Liver (tissue), 9 donors: ENCODE measurements around the gene TNFRSF8. TPM values are rescaled to one million over a fixed set of nuclear protein-coding genes. Genes with fewer than 3 reads are reported as not detected.

Experiments used
- DNase-seq: peaks from one replicate; pipeline ENCODE4 v3.0.0-alpha.2; 2017; ENCODE audit warnings: low spot score
- H3K27ac ChIP-seq, 2 donors: one replicate each; pipeline ENCODE4 v1.7.0; 2013; ENCODE audit warnings: inconsistent platforms in 2 of 2, low read length in 2 of 2, control low read depth in 1 of 2, low read depth in 1 of 2, mild to moderate bottlenecking in 1 of 2
- H3K27me3 ChIP-seq, 4 donors: one replicate each; pipeline versions ENCODE4 v1.6.1 to v1.7.0; 2013; ENCODE audit warnings: low read length in 3 of 4, inconsistent platforms in 1 of 4, mild to moderate bottlenecking in 1 of 4, moderate library complexity in 1 of 4; ENCODE audit not compliant: control insufficient read depth in 4 of 4, insufficient read depth in 4 of 4
- H3K36me3 ChIP-seq, 4 donors: one replicate each; pipeline versions ENCODE4 v1.6.1 to v1.7.0; 2013; ENCODE audit warnings: low read length in 3 of 4, mild to moderate bottlenecking in 3 of 4, low read depth in 1 of 4, moderate library complexity in 1 of 4; ENCODE audit not compliant: control insufficient read depth in 4 of 4, insufficient read depth in 3 of 4
- H3K4me1 ChIP-seq, 4 donors: one replicate each; pipeline versions ENCODE4 v1.6.1 to v1.7.0; 2013; ENCODE audit warnings: low read length in 3 of 4, mild to moderate bottlenecking in 3 of 4, moderate library complexity in 1 of 4; ENCODE audit not compliant: control insufficient read depth in 4 of 4, insufficient read depth in 4 of 4
- H3K4me3 ChIP-seq, 3 donors: one replicate each; pipeline versions ENCODE4 v1.6.1 to v1.7.0; 2013; ENCODE audit warnings: low read length in 3 of 3, control low read depth in 1 of 3, low read depth in 1 of 3, mild to moderate bottlenecking in 1 of 3
- H3K9ac ChIP-seq, 2 donors: one replicate each; pipeline ENCODE4 v1.7.0; 2013; ENCODE audit warnings: low read length in 2 of 2, mild to moderate bottlenecking in 2 of 2, moderate library complexity in 2 of 2, control low read depth in 1 of 2, low read depth in 1 of 2
- H3K9me3 ChIP-seq, 4 donors: one replicate each; pipeline versions ENCODE4 v1.6.1 to v1.7.0; 2013; ENCODE audit warnings: low read length in 3 of 4; ENCODE audit not compliant: control insufficient read depth in 4 of 4
- EGR1 ChIP-seq, 2 donors: IDR thresholded peaks; 2 replicates each; pipeline ENCODE4 v1.6.1; 2016 to 2018; ENCODE audit warnings: antibody characterized with exemption in 2 of 2, low read depth in 2 of 2
- FOXA1 ChIP-seq: IDR thresholded peaks from 2 replicates; pipeline ENCODE4 v1.6.1; 2016; ENCODE audit warnings: antibody characterized with exemption
- FOXA2 ChIP-seq: IDR thresholded peaks from 2 replicates; pipeline ENCODE4 v1.6.1; 2016; ENCODE audit warnings: antibody characterized with exemption
- GABPA ChIP-seq, 2 donors: IDR thresholded peaks in 1 of 2; conservative IDR thresholded peaks in 1 of 2; 2 replicates each; pipeline ENCODE4 v1.6.1; 2016; ENCODE audit warnings: antibody characterized with exemption in 2 of 2, mild to moderate bottlenecking in 1 of 2, moderate library complexity in 1 of 2
- HNF4A ChIP-seq, 2 donors: conservative IDR thresholded peaks; 2 replicates each; pipeline ENCODE4 v1.6.1; 2016; ENCODE audit warnings: antibody characterized with exemption in 2 of 2, mild to moderate bottlenecking in 2 of 2
- HNF4G ChIP-seq: IDR thresholded peaks from 2 replicates; pipeline ENCODE4 v1.6.1; 2016; ENCODE audit warnings: antibody characterized with exemption
- JUND ChIP-seq, 2 donors: IDR thresholded peaks; 2 replicates each; pipeline ENCODE4 v1.6.1; 2016; ENCODE audit warnings: antibody characterized with exemption in 2 of 2
- MAX ChIP-seq: IDR thresholded peaks from 2 replicates; pipeline ENCODE4 v1.6.1; 2016; ENCODE audit warnings: antibody characterized with exemption
- NR2F2 ChIP-seq: IDR thresholded peaks from 2 replicates; pipeline ENCODE4 v1.6.1; 2016; ENCODE audit warnings: antibody characterized with exemption
- RAD21 ChIP-seq, 2 donors: IDR thresholded peaks; 2 replicates each; pipeline ENCODE4 v1.6.1; 2016; ENCODE audit warnings: antibody characterized with exemption in 2 of 2, mild to moderate bottlenecking in 2 of 2
- RXRA ChIP-seq, 2 donors: IDR thresholded peaks; 2 replicates each; pipeline ENCODE4 v1.6.1; 2017 to 2018; ENCODE audit warnings: antibody characterized with exemption in 2 of 2, mild to moderate bottlenecking in 1 of 2
- SP1 ChIP-seq: IDR thresholded peaks from 2 replicates; pipeline ENCODE4 v1.6.1; 2018; ENCODE audit warnings: antibody characterized with exemption, mild to moderate bottlenecking
- YY1 ChIP-seq: IDR thresholded peaks from 2 replicates; pipeline ENCODE4 v1.6.1; 2016; ENCODE audit warnings: antibody characterized with exemption, mild to moderate bottlenecking
- WGBS: extraction: QIAGEN DNeasy Blood & Tissue Kit; methylation state at CpG from one replicate; pipeline ENCODE4 v1.1.7; 2013; 5-methylcytosine and 5-hydroxymethylcytosine counted together
- polyA plus RNA-seq, 2 donors: library from polyadenylated mRNA; stranded (reverse) in 1 of 2; unstranded in 1 of 2; fragments of 200-250 nt in 1 of 2; fragments of >200 nt in 1 of 2; fragmentation: Nextera tagmentation in 1 of 2; extraction: Ambion mirVana in 1 of 2; gene quantifications; one replicate each; pipeline versions ENCODE4 v1.2.1 to v1.2.3, GENCODE V29; 2013 to 2015
- total RNA-seq, 2 donors: library from RNA; depleted of rRNA; stranded (reverse); fragments of >200 nt; gene quantifications; one replicate each; pipeline ENCODE4 v1.2.3, GENCODE V29; 2014
- TF ChIP-seq, protein P1 (sequence below): fragments of 150-350 bp; IDR thresholded peaks from 2 replicates; pipeline ENCODE4 v1.5.1; 2017; ENCODE audit warnings: improper control_type of control experiment, low read depth, low read length; ENCODE audit not compliant: missing input control
- TF ChIP-seq, protein P2 (sequence below): IDR thresholded peaks from 2 replicates; pipeline ENCODE4 v1.6.1; 2016; ENCODE audit warnings: antibody characterized with exemption
- TF ChIP-seq, protein P3 (sequence below): IDR thresholded peaks from 2 replicates; pipeline ENCODE4 v1.6.1; 2016; ENCODE audit warnings: antibody characterized with exemption, mild to moderate bottlenecking
- donor health status: healthy.
- donor health status: healthy.
- donor health status: healthy.
- donor health status: healthy.
- donor health status: healthy.

The TNFRSF8 gene
- total and polyA plus RNA-seq, 4 donors = 0.08 to 0.19 (median 0.12) TPM

- H3K36me3 ChIP-seq = no peaks in the 10 kb centered on the region
- peaks cover 14 to 75% (median 37%) of the 10 kb centered on the region in 4 donors for H3K4me1 ChIP-seq
- H3K27me3 ChIP-seq = no peaks in the 10 kb centered on the region
- no peak overlapping the region for H3K4me3 ChIP-seq
- WGBS = 80% methylated on average over 24 of the region's 24 CpGs
- DNase-seq = no peak
- peak overlapping the region; percentile 64 to 87 for H3K27ac ChIP-seq
- H3K9me3 ChIP-seq = no peaks in the 10 kb centered on the region
- peak overlapping the region in 1 of 2 donors; percentile 29 for H3K9ac ChIP-seq
- TF ChIP-seq MAX (no peak), HNF4A (conservative IDR thresholded peaks at IDR 0.05) (peak in 1 of 2 donors; percentile 34), NR2F2 (no peak), FOXA1 (no peak), RXRA (IDR thresholded peaks at IDR 0.05) (no peak), SP1 (peak; percentile 26)
Observed at GRCh38 chr1:12177156-12177998, 114.3 kb downstream of the TNFRSF8 start.

GRCh38 chr1:12177999-12178441 is 114.9 kb downstream of the TNFRSF8 start:
- WGBS = 35% methylated on average over 14 of the region's 14 CpGs
- H3K9me3 ChIP-seq = no peaks in the 10 kb centered on the region
- peak overlapping the region; percentile 64 to 87 for H3K27ac ChIP-seq
- peak overlapping the region in 1 of 2 donors; percentile 29 for H3K9ac ChIP-seq
- peaks cover 14 to 68% (median 33%) of the 10 kb centered on the region in 4 donors for H3K4me1 ChIP-seq
- TF ChIP-seq FOXA1 (no peak), EGR1 (IDR thresholded peaks at IDR 0.05; ENCODE audit: low read depth in 2 of 2) (no peak), RXRA (IDR thresholded peaks at IDR 0.05) (peak in 1 of 2 donors; percentile 38), SP1 (peak; percentile 19), HNF4A (conservative IDR thresholded peaks at IDR 0.05) (peak in 1 of 2 donors; percentile 3), HNF4G (no peak), JUND (IDR thresholded peaks at IDR 0.05) (no peak)
- H3K27me3 ChIP-seq = no peaks in the 10 kb centered on the region
- no peak for DNase-seq
- H3K36me3 ChIP-seq = no peaks in the 10 kb centered on the region
- H3K4me3 ChIP-seq = no peak overlapping the region

DNA sequence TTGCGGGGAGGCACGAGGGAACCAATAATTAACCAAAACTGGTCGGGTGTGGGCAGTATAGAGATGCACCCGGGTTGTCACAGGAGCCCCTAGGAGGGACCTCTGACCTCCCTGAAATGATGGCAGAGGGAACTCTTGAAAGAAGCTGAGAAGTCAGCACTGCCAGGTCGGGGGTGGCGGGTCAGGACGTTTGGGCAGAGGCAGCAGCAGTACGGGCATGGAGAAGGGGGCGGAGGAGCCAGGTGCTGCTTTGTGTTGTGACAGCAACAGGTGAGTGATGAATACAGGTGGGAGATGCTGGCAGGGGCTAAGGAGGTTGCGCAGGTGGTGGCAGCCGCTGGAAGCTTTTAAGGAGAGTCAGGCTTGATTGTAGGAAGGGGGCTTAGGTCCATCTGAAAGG is 115.4 kb downstream of the TNFRSF8 start:
- no peak for DNase-seq
- H3K27ac ChIP-seq = peak overlapping the region; percentile 64 to 87
- H3K36me3 ChIP-seq = no peaks in the 10 kb centered on the region
- H3K9me3 ChIP-seq = no peaks in the 10 kb centered on the region
- no peaks in the 10 kb centered on the region for H3K27me3 ChIP-seq
- peaks cover 14 to 64% (median 31%) of the 10 kb centered on the region in 4 donors for H3K4me1 ChIP-seq
- H3K9ac ChIP-seq = no peak overlapping the region
- WGBS = 49% methylated on average over 11 of the region's 11 CpGs
- TF ChIP-seq FOXA2 (no peak), HNF4G (no peak), JUND (IDR thresholded peaks at IDR 0.05) (no peak), RXRA (IDR thresholded peaks at IDR 0.05) (no peak), GABPA (IDR thresholded peaks at IDR 0.05 in 1 of 2, conservative IDR thresholded peaks at IDR 0.05 in 1 of 2) (no peak), NR2F2 (no peak), MAX (no peak), SP1 (no peak), YY1 (no peak), HNF4A (conservative IDR thresholded peaks at IDR 0.05) (no peak), EGR1 (IDR thresholded peaks at IDR 0.05; ENCODE audit: low read depth in 2 of 2) (no peak), RAD21 (IDR thresholded peaks at IDR 0.05) (no peak)
- TF ChIP-seq, protein P1, sequence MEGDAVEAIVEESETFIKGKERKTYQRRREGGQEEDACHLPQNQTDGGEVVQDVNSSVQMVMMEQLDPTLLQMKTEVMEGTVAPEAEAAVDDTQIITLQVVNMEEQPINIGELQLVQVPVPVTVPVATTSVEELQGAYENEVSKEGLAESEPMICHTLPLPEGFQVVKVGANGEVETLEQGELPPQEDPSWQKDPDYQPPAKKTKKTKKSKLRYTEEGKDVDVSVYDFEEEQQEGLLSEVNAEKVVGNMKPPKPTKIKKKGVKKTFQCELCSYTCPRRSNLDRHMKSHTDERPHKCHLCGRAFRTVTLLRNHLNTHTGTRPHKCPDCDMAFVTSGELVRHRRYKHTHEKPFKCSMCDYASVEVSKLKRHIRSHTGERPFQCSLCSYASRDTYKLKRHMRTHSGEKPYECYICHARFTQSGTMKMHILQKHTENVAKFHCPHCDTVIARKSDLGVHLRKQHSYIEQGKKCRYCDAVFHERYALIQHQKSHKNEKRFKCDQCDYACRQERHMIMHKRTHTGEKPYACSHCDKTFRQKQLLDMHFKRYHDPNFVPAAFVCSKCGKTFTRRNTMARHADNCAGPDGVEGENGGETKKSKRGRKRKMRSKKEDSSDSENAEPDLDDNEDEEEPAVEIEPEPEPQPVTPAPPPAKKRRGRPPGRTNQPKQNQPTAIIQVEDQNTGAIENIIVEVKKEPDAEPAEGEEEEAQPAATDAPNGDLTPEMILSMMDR = no peak
- TF ChIP-seq, protein P2, sequence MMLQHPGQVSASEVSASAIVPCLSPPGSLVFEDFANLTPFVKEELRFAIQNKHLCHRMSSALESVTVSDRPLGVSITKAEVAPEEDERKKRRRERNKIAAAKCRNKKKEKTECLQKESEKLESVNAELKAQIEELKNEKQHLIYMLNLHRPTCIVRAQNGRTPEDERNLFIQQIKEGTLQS = no peak
- TF ChIP-seq, protein P3, sequence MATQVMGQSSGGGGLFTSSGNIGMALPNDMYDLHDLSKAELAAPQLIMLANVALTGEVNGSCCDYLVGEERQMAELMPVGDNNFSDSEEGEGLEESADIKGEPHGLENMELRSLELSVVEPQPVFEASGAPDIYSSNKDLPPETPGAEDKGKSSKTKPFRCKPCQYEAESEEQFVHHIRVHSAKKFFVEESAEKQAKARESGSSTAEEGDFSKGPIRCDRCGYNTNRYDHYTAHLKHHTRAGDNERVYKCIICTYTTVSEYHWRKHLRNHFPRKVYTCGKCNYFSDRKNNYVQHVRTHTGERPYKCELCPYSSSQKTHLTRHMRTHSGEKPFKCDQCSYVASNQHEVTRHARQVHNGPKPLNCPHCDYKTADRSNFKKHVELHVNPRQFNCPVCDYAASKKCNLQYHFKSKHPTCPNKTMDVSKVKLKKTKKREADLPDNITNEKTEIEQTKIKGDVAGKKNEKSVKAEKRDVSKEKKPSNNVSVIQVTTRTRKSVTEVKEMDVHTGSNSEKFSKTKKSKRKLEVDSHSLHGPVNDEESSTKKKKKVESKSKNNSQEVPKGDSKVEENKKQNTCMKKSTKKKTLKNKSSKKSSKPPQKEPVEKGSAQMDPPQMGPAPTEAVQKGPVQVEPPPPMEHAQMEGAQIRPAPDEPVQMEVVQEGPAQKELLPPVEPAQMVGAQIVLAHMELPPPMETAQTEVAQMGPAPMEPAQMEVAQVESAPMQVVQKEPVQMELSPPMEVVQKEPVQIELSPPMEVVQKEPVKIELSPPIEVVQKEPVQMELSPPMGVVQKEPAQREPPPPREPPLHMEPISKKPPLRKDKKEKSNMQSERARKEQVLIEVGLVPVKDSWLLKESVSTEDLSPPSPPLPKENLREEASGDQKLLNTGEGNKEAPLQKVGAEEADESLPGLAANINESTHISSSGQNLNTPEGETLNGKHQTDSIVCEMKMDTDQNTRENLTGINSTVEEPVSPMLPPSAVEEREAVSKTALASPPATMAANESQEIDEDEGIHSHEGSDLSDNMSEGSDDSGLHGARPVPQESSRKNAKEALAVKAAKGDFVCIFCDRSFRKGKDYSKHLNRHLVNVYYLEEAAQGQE = no peak
- no peak overlapping the region for H3K4me3 ChIP-seq
